ENCODE results near the gene BEND5.

- TF ChIP-seq CTCF (IDR thresholded peaks at IDR 0.05): no peak
- no peak for TF ChIP-seq POLR2A (IDR thresholded peaks at IDR 0.05; ENCODE audit: low read depth)
These were observed 82.9 kb downstream of the BEND5 start for GRCh38 chr1:48693674-48694320.

All from esophagus muscularis mucosa (tissue), 3 donors.